ENCODE results near the gene FAM227B.
"Not testable (repeated sequence)": the region's sequence is repeated elsewhere in the genome, so short reads cannot be mapped to it uniquely, and the experiment has no call there.

The FAM227B gene

DNA sequence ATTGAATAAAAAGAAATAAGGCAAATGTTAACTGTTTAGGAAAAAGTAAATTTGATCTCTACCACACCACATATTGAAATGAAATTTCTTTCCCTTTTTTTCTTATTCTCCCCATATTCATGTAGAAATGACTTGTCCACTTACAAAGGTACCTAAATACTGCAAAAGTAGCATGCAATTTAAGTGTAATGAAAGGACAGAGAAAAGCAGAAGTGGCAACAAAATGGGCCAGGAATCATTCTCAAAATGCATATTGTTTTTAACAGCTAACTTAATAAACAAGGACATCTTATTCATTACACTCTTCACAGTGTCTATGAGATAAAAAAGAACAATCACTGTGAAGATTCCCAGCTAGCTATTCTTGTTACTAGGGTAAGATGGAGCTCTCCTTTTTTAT, 238.2 kb downstream of the FAM227B start:
- Histone ChIP-seq H3K36me3 (ENCODE audit: insufficient read depth, low read length) (no peaks in the 10 kb centered on the region), H3K9me3 (ENCODE audit: control insufficient read depth, insufficient read depth, low read length) (no peaks in the 10 kb centered on the region), H3K9ac (ENCODE audit: low read depth, low read length) (no peak overlapping the region), H3K4me1 (ENCODE audit: insufficient read depth, low read length) (peaks cover 13% of the 10 kb centered on the region)

DNA sequence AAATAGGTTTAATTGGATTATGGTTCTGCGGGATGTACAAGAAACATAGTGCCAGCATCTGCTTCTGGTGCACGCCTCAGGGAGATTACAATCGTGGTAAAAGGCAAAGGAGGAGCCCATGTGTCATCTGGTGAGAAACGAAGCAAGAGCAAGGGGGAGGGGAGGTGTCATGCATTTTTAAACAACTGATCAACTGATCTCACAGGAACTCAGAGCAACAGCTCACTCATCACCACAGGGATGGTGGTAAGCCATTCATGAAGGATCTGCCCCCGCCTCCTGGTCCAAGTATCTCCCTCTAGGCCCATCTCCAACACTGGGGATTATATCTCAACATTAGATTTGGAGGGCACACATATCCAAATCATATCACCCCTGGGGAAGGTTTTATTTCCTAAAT, 239.7 kb downstream of the FAM227B start:
- no peak overlapping the region for H3K9ac ChIP-seq (ENCODE audit: low read depth, low read length)
- peaks cover 13% of the 10 kb centered on the region for H3K4me1 ChIP-seq (ENCODE audit: insufficient read depth, low read length)
- no peaks in the 10 kb centered on the region for H3K9me3 ChIP-seq (ENCODE audit: control insufficient read depth, insufficient read depth, low read length)
- no peaks in the 10 kb centered on the region for H3K36me3 ChIP-seq (ENCODE audit: insufficient read depth, low read length)

DNA sequence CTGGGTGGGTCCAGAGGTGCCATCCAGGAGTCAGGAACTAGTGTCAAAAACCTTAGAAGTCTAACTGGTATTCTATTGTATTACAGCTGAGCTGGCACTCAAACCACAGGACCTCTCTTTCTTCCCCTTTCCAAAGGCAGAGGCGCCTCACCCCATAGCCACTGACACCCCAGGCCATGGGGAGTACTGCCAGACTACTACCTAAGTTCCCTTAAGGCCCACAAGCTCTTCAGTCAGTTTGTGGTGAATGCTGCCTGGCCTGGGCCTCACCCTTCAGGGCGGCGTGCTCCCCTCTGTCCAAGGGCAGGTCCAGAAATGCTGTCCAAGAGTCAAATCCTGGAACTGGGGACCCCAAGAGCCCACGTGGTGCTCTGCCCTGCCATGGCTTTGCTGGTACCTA, 240.6 kb downstream of the FAM227B start:
- Histone ChIP-seq H3K4me1 (ENCODE audit: insufficient read depth, low read length) (peaks cover 13% of the 10 kb centered on the region), H3K9ac (ENCODE audit: low read depth, low read length) (no peak overlapping the region), H3K9me3 (ENCODE audit: control insufficient read depth, insufficient read depth, low read length) (no peaks in the 10 kb centered on the region), H3K36me3 (ENCODE audit: insufficient read depth, low read length) (no peaks in the 10 kb centered on the region)

DNA sequence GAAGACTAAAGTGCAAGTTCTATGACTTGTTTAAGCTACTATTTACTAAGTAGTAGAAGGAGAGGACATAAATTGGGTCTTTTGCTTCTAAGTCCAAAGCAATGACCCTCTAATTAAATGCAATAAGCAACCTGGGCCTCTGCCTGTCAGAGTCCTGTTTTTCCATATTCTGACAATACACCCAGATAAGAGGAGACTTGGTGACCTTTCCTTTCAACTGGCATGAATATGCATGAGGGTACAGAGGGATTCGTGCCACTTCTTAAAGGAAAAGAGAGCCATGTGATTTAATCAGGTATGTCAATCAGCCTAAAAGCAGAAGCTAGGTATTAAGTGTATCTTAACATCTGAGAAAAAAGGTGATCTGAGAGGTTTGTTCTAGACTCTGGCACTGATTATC, 248.3 kb downstream of the FAM227B start:
- no peaks in the 10 kb centered on the region for H3K36me3 ChIP-seq (ENCODE audit: insufficient read depth, low read length)
- H3K9ac ChIP-seq (ENCODE audit: low read depth, low read length): no peak overlapping the region
- no peaks in the 10 kb centered on the region for H3K9me3 ChIP-seq (ENCODE audit: control insufficient read depth, insufficient read depth, low read length)
- H3K4me1 ChIP-seq (ENCODE audit: insufficient read depth, low read length): no peaks in the 10 kb centered on the region

- Histone ChIP-seq H3K9me3 (ENCODE audit: control insufficient read depth, insufficient read depth, low read length) (no peaks in the 10 kb centered on the region), H3K4me1 (ENCODE audit: insufficient read depth, low read length) (no peaks in the 10 kb centered on the region), H3K36me3 (ENCODE audit: insufficient read depth, low read length) (no peaks in the 10 kb centered on the region), H3K9ac (ENCODE audit: low read depth, low read length) (no peak overlapping the region)
Measured at GRCh38 chr15:49370782-49371181, 249.8 kb downstream of the FAM227B start.

DNA sequence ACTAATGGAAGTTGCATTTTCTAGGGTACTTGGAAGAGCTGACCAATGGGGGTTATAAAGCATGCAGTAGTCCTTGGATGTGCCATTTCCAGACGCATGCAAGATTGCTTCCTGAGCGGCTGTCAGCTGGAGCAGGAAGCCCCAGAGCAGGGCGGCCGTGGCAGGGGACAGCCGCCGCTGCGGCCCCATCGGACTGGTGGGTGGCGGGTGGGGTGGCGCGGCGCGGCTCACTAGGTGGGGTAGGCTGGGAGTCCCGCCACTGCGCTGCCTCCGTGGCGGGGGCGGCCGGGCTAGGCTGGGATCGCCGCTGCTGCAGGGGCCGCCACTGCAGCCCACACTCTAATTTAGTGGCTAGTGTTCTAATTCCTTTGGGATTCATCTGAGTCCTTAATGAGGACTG, 254.1 kb downstream of the FAM227B start:
- no peak overlapping the region for H3K9ac ChIP-seq (ENCODE audit: low read depth, low read length)
- no peaks in the 10 kb centered on the region for H3K9me3 ChIP-seq (ENCODE audit: control insufficient read depth, insufficient read depth, low read length)
- H3K36me3 ChIP-seq (ENCODE audit: insufficient read depth, low read length): no peaks in the 10 kb centered on the region
- no peaks in the 10 kb centered on the region for H3K4me1 ChIP-seq (ENCODE audit: insufficient read depth, low read length)

- no peak overlapping the region for H3K9ac ChIP-seq (ENCODE audit: low read depth, low read length)
- H3K9me3 ChIP-seq (ENCODE audit: control insufficient read depth, insufficient read depth, low read length): no peaks in the 10 kb centered on the region
- H3K36me3 ChIP-seq (ENCODE audit: insufficient read depth, low read length): no peaks in the 10 kb centered on the region
- H3K4me1 ChIP-seq (ENCODE audit: insufficient read depth, low read length): no peaks in the 10 kb centered on the region
Measured at GRCh38 chr15:49361370-49361769, 259.2 kb downstream of the FAM227B start.

DNA sequence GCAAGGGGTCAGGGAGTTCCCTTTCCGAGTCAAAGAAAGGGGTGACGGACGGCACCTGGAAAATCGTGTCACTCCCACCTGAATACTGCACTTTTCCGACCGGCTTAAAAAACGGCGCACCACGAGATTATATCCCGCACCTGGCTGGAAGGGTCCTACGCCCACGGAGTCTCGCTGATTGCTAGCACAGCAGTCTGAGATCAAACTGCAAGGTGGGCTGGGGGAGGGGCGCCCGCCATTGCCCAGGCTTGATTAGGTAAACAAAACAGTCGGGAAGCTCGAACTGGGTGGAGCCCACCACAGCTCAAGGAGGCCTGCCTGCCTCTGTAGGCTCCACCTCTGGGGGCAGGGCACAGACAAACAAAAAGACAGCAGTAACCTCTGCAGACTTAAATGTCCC, 266.2 kb downstream of the FAM227B start:
- H3K9ac ChIP-seq (ENCODE audit: low read depth, low read length); H3K36me3 ChIP-seq (ENCODE audit: insufficient read depth, low read length); H3K4me1 ChIP-seq (ENCODE audit: insufficient read depth, low read length); H3K9me3 ChIP-seq (ENCODE audit: control insufficient read depth, insufficient read depth, low read length): not testable (repeated sequence)

DNA sequence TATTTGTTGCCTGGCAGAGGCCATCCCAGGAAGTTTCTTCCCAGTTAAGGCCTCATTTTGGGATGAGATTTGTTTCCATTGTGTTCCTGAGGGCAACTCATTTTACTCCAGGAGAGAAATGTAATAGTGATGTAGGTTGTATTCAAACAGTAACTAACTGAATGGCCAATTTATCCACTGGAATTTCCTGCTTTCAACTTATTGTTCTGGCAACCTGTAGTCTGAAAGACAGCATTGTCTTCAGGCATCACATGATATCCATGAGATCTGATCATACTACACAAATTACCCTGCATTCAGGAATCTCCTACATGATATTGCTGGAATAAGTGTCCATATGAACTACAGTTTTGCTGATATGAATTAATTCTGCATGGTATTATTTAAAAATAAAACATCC, 277.1 kb downstream of the FAM227B start:
- Histone ChIP-seq H3K4me1 (ENCODE audit: insufficient read depth, low read length) (peaks cover 8% of the 10 kb centered on the region), H3K9me3 (ENCODE audit: control insufficient read depth, insufficient read depth, low read length) (no peaks in the 10 kb centered on the region; the same call in 1 of the 2 replicates), H3K9ac (ENCODE audit: low read depth, low read length) (no peak overlapping the region), H3K36me3 (ENCODE audit: insufficient read depth, low read length) (no peaks in the 10 kb centered on the region; the same call in 1 of the 2 replicates)

- H3K9me3 ChIP-seq (ENCODE audit: control insufficient read depth, insufficient read depth, low read length): no peaks in the 10 kb centered on the region; the same call in 1 of the 2 replicates
- H3K36me3 ChIP-seq (ENCODE audit: insufficient read depth, low read length): no peaks in the 10 kb centered on the region
- no peak overlapping the region for H3K9ac ChIP-seq (ENCODE audit: low read depth, low read length)
- H3K4me1 ChIP-seq (ENCODE audit: insufficient read depth, low read length): peaks cover 8% of the 10 kb centered on the region
Measured at GRCh38 chr15:49339656-49340055, 281.0 kb downstream of the FAM227B start.

DNA sequence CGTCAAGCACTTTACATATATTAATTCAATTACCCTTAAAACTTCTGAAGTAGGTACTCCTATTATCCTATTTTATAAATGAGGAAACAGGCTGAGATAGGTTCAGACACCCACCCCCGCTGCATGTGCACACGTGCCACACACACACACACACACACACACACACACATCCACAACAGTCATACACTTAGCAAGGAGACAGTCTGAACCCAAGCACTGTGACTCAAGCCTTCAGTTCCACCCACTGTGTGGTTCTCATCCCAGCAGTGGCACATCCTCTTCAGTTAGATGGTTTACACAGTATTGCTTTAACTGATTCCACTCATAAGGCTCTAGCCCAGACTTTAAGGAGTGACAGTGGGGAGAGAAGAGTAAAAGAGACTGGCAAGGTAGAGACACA, 288.7 kb downstream of the FAM227B start:
- peaks cover 20% of the 10 kb centered on the region; the same call in 1 of the 2 replicates for H3K4me1 ChIP-seq (ENCODE audit: insufficient read depth, low read length)
- H3K36me3 ChIP-seq (ENCODE audit: insufficient read depth, low read length): no peaks in the 10 kb centered on the region; the same call in 1 of the 2 replicates
- no peaks in the 10 kb centered on the region for H3K9me3 ChIP-seq (ENCODE audit: control insufficient read depth, insufficient read depth, low read length)
- no peak overlapping the region for H3K9ac ChIP-seq (ENCODE audit: low read depth, low read length)

- Histone ChIP-seq H3K36me3 (ENCODE audit: insufficient read depth, low read length) (no peaks in the 10 kb centered on the region; the same call in 1 of the 2 replicates), H3K4me1 (ENCODE audit: insufficient read depth, low read length) (peaks cover 20% of the 10 kb centered on the region; the same call in 1 of the 2 replicates), H3K9me3 (ENCODE audit: control insufficient read depth, insufficient read depth, low read length) (no peaks in the 10 kb centered on the region), H3K9ac (ENCODE audit: low read depth, low read length) (no peak overlapping the region)
Measured at GRCh38 chr15:49331442-49331841, 289.2 kb downstream of the FAM227B start.

- no peaks in the 10 kb centered on the region; the same call in 1 of the 2 replicates for H3K36me3 ChIP-seq (ENCODE audit: insufficient read depth, low read length)
- no peak overlapping the region for H3K9ac ChIP-seq (ENCODE audit: low read depth, low read length)
- no peaks in the 10 kb centered on the region for H3K9me3 ChIP-seq (ENCODE audit: control insufficient read depth, insufficient read depth, low read length)
- peaks cover 24% of the 10 kb centered on the region; the same call in 1 of the 2 replicates for H3K4me1 ChIP-seq (ENCODE audit: insufficient read depth, low read length)
Measured at GRCh38 chr15:49330166-49330565, 290.5 kb downstream of the FAM227B start.

DNA sequence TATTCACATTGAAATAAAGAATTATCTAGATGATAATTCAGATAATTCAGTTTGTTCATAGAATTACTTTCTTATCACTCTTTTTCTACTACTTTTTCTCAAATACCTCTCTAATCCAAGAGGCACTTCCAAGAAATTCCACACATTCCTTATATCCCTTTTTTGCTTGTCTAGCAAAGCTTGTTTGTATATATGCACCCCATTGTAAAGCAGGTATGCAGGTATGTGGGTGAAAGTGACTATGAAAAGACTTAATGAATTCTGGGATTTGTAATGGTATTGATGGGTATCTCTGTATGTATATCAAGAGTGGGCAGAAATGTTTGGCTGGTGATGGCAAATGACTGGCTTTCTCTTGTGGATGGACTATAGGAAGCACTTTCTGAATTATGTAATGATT, 291.7 kb downstream of the FAM227B start:
- H3K4me1 ChIP-seq (ENCODE audit: insufficient read depth, low read length): peaks cover 30% of the 10 kb centered on the region; the same call in 1 of the 2 replicates
- H3K36me3 ChIP-seq (ENCODE audit: insufficient read depth, low read length): no peaks in the 10 kb centered on the region; the same call in 1 of the 2 replicates
- H3K9ac ChIP-seq (ENCODE audit: low read depth, low read length): no peak overlapping the region
- H3K9me3 ChIP-seq (ENCODE audit: control insufficient read depth, insufficient read depth, low read length): no peaks in the 10 kb centered on the region

GRCh38 chr15:49327927-49328326, 292.7 kb downstream of the FAM227B start:
- peaks cover 37% of the 10 kb centered on the region for H3K4me1 ChIP-seq (ENCODE audit: insufficient read depth, low read length)
- H3K36me3 ChIP-seq (ENCODE audit: insufficient read depth, low read length): no peaks in the 10 kb centered on the region; the same call in 1 of the 2 replicates
- H3K9ac ChIP-seq (ENCODE audit: low read depth, low read length): no peak overlapping the region
- no peaks in the 10 kb centered on the region for H3K9me3 ChIP-seq (ENCODE audit: control insufficient read depth, insufficient read depth, low read length)

DNA sequence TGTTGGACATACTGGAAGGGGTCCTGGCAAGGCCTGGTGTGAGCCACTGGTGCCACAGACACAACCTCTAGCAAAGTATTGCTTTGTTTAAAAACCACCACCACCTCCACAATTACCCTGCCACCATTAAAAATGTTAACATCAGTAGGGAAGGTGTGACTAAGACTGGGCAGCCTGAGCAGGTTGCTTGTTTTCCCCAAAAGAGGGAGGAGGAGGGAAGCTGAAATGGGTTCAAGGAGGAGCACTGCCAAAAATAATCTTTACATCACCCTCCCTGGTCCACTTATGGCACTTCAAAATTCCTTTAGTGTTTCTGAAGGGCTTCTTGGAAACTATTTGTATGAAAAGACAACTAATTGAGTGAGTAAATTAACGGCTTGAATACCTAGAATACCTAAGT, 297.4 kb downstream of the FAM227B start:
- peaks cover 25% of the 10 kb centered on the region for H3K4me1 ChIP-seq (ENCODE audit: insufficient read depth, low read length)
- H3K9me3 ChIP-seq (ENCODE audit: control insufficient read depth, insufficient read depth, low read length): no peaks in the 10 kb centered on the region
- no peaks in the 10 kb centered on the region; the same call in 1 of the 2 replicates for H3K36me3 ChIP-seq (ENCODE audit: insufficient read depth, low read length)
- no peak overlapping the region for H3K9ac ChIP-seq (ENCODE audit: low read depth, low read length)

All from ES-I3 (cell line).